HCT116 (cell line): Measurements from ENCODE around the gene TST.

Experiments
- CEBPB ChIP-seq: IDR thresholded peaks from 2 replicates; pipeline ENCODE4 v1.6.1; 2012; ENCODE audit warnings: low read depth
- EZH2phosphoT487 ChIP-seq: fragments of 200-600 bp; IDR thresholded peaks from 2 replicates; pipeline ENCODE4 v1.6.1; 2018; ENCODE audit warnings: antibody characterized with exemption, borderline replicate concordance
- POLR2A ChIP-seq: IDR thresholded peaks from 2 replicates; pipeline ENCODE4 v1.7.0; 2011; ENCODE audit warnings: borderline replicate concordance; ENCODE audit not compliant: insufficient read depth, insufficient read length; ENCODE audit errors: extremely low read depth
- SIN3A ChIP-seq: IDR thresholded peaks from 2 replicates; pipeline ENCODE4 v1.6.1; 2012; ENCODE audit warnings: low read depth
- SRF ChIP-seq: IDR thresholded peaks from 2 replicates; pipeline ENCODE4 v1.6.1; 2012; ENCODE audit warnings: low read depth
- TF ChIP-seq, protein P1 (sequence below): IDR thresholded peaks from 2 replicates; pipeline ENCODE4 v1.6.1; 2012
- TF ChIP-seq, protein P2 (sequence below), 3 experiments: fragments of 200-600 bp in 1 of 3; sonication (generic) in 1 of 3; IDR thresholded peaks in 2 of 3; conservative IDR thresholded peaks in 1 of 3; 2 replicates each; pipeline ENCODE4 v1.5.1; 2012 to 2017; ENCODE audit warnings: low read depth in 2 of 3, low read length in 2 of 3, antibody characterized with exemption in 1 of 3, borderline replicate concordance in 1 of 3, control low read depth in 1 of 3, mild to moderate bottlenecking in 1 of 3, mixed read lengths in 1 of 3, mixed run types in 1 of 3, moderate library complexity in 1 of 3; ENCODE audit not compliant: insufficient read depth in 1 of 3
- TF ChIP-seq, protein P3 (sequence below): IDR thresholded peaks from 2 replicates; pipeline ENCODE4 v1.6.1; 2012

DNA sequence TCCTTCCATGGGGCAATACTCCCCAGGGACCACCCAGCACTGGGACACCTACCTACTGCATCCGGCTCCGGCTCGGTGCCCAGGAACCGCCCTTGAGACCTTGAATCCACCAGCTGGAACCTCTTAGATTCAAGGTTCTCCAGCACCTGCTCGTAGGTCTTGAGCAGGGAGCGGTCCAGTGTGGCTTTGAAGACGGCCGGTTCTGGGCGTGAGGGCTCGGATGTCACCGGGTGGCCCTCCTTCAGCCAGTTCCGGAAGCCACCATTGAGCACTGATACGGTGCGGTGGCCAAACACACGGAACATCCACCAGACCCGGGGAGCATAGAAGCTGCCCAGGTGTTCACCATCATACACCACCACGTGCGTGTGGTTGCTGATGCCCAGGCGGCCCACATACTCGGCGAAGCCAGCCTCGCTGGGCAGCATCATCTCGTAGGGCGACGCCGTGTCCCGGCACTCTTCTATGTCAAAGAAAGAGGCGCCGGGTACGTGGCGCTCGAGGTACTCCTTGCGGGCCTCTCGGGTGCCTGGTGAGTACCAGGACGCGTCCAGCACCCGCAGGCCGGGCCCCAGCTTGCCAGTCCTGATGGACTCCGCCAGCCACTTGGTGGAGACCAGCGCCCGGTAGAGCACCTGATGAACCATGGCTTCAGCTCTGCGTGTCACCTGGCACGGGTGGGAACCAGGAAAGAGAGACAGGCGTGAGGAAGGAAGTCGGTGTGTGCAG, 997 bp downstream of the TST start:
- TF ChIP-seq EZH2phosphoT487 (no peak), POLR2A (no peak), CEBPB (no peak), SRF (no peak), SIN3A (no peak)
- TF ChIP-seq, protein P1, sequence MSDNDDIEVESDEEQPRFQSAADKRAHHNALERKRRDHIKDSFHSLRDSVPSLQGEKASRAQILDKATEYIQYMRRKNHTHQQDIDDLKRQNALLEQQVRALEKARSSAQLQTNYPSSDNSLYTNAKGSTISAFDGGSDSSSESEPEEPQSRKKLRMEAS = no peak
- TF ChIP-seq, protein P2, sequence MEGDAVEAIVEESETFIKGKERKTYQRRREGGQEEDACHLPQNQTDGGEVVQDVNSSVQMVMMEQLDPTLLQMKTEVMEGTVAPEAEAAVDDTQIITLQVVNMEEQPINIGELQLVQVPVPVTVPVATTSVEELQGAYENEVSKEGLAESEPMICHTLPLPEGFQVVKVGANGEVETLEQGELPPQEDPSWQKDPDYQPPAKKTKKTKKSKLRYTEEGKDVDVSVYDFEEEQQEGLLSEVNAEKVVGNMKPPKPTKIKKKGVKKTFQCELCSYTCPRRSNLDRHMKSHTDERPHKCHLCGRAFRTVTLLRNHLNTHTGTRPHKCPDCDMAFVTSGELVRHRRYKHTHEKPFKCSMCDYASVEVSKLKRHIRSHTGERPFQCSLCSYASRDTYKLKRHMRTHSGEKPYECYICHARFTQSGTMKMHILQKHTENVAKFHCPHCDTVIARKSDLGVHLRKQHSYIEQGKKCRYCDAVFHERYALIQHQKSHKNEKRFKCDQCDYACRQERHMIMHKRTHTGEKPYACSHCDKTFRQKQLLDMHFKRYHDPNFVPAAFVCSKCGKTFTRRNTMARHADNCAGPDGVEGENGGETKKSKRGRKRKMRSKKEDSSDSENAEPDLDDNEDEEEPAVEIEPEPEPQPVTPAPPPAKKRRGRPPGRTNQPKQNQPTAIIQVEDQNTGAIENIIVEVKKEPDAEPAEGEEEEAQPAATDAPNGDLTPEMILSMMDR (IDR thresholded peaks at IDR 0.05 in 2 of 3, conservative IDR thresholded peaks at IDR 0.05 in 1 of 3; ENCODE audit: borderline replicate concordance in 1 of 3, insufficient read depth in 1 of 3, low read depth in 2 of 3, low read length in 2 of 3) = no peak
- TF ChIP-seq, protein P3, sequence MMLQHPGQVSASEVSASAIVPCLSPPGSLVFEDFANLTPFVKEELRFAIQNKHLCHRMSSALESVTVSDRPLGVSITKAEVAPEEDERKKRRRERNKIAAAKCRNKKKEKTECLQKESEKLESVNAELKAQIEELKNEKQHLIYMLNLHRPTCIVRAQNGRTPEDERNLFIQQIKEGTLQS = no peak
